Spleen (tissue), 11 donors: ENCODE data around the gene NOL11. TPM values are rescaled to one million over a fixed set of nuclear protein-coding genes. Genes with fewer than 3 reads are reported as not detected.

Experiments
- DNase-seq: peaks from one replicate; pipeline ENCODE4 v3.0.0-alpha.2; 2020
- H3K27ac ChIP-seq, 8 donors: fragments of 200-600 bp; sonication (generic) in 7 of 8; 1 replicate in 4 of 8; 2 replicates in 4 of 8; pipeline versions ENCODE4 v1.5.0 to v1.8.0; 2016 to 2021; ENCODE audit warnings: inconsistent platforms in 4 of 8, mild to moderate bottlenecking in 4 of 8, moderate library complexity in 1 of 8
- H3K27me3 ChIP-seq, 7 donors: fragments of 200-600 bp; sonication (generic) in 6 of 7; replicated peaks in 1 of 7; 1 replicate in 4 of 7; 2 replicates in 3 of 7; pipeline versions ENCODE4 v1.5.0 to v1.8.0; 2016 to 2021; ENCODE audit warnings: inconsistent platforms in 3 of 7, mild to moderate bottlenecking in 1 of 7
- H3K36me3 ChIP-seq, 6 donors: fragments of 200-600 bp; sonication (generic) in 5 of 6; 1 replicate in 4 of 6; 2 replicates in 2 of 6; pipeline versions ENCODE4 v1.5.0 to v1.8.0; 2016 to 2021; ENCODE audit warnings: inconsistent platforms in 2 of 6
- H3K4me1 ChIP-seq, 6 donors: fragments of 200-600 bp; sonication (generic) in 5 of 6; 1 replicate in 3 of 6; 2 replicates in 3 of 6; pipeline versions ENCODE4 v1.5.0 to v1.8.0; 2016 to 2021; ENCODE audit warnings: inconsistent platforms in 3 of 6
- H3K4me3 ChIP-seq, 8 donors: fragments of 200-600 bp; sonication (generic) in 7 of 8; 1 replicate in 4 of 8; 2 replicates in 4 of 8; pipeline versions ENCODE4 v1.5.0 to v1.8.0; 2016 to 2021; ENCODE audit warnings: inconsistent platforms in 4 of 8, mild to moderate bottlenecking in 4 of 8, moderate library complexity in 2 of 8
- H3K9me3 ChIP-seq, 8 donors: fragments of 200-600 bp; sonication (generic) in 7 of 8; 1 replicate in 4 of 8; 2 replicates in 4 of 8; pipeline versions ENCODE4 v1.5.0 to v1.8.0; 2016 to 2021; ENCODE audit warnings: inconsistent platforms in 4 of 8
- CTCF ChIP-seq, 11 experiments: fragments of 200-600 bp in 7 of 11; fragments of 450-650 bp in 4 of 11; sonication (generic) in 4 of 11; IDR thresholded peaks in 8 of 11; conservative IDR thresholded peaks in 3 of 11; 1 replicate in 7 of 11; 2 replicates in 4 of 11; pipeline versions ENCODE4 v1.4.0 to v1.8.0; 2016 to 2021; ENCODE audit warnings: antibody characterized with exemption in 11 of 11, inconsistent platforms in 4 of 11, mild to moderate bottlenecking in 1 of 11
- POLR2A ChIP-seq, 3 donors: fragments of 450-650 bp; IDR thresholded peaks; one replicate each; pipeline ENCODE4 v1.5.1; 2017; ENCODE audit warnings: antibody characterized with exemption in 3 of 3, mild to moderate bottlenecking in 1 of 3
- POLR2AphosphoS5 ChIP-seq, 3 donors: sonication (generic); formaldehyde crosslinking; IDR thresholded peaks; one replicate each; pipeline ENCODE4 v1.5.1; 2017; ENCODE audit warnings: antibody characterized with exemption in 3 of 3
- WGBS, 5 donors: extraction: QIAGEN DNeasy Blood & Tissue Kit in 3 of 5; methylation state at CpG; one replicate each; pipeline versions ENCODE4 v1.1.5 to v1.1.7; 2013 to 2018; 5-methylcytosine and 5-hydroxymethylcytosine counted together
- intact Hi-C: fragments of 100-400 bp; cut with DNase I; formaldehyde crosslinking; loops from one replicate; pipeline ENCODE4 v1.15.0; 2023; ENCODE audit warnings: low total_unique reads
- polyA plus RNA-seq, 3 donors: library from polyadenylated mRNA; stranded (reverse); fragments of 200-250 nt; gene quantifications; one replicate each; pipeline ENCODE4 v1.2.1, GENCODE V29; 2013
- total RNA-seq, 7 donors: library from RNA; depleted of rRNA in 3 of 7; stranded (reverse); fragments of >200 nt in 3 of 7; fragmentation: NEBNext Ultra II Directional in 4 of 7; extraction: Animal tissue kit (Norgen Biotek cat#: 25700) in 4 of 7; gene quantifications; one replicate each; pipeline versions ENCODE4 v1.1.0 to v1.2.1, GENCODE V29; 2016 to 2021
- donor health status: healthy with polysubstance abuse.
- donor health status: DM: no; HTN: no; CAD: no; lungs with moderate emphysema.
- donor health status: DM: no; HTN: no; CAD: no.
- donor health status: Bipolar disorder and iron deficiency.
- donor health status: healthy.
- donor health status: DM: no; HTN: no; CAD: no.
- donor health status: DM: yes; HTN: yes; CAD: no.

The NOL11 gene
- total and polyA plus RNA-seq, 10 donors = 30.7 to 49.7 (median 42.0) TPM

- 72 to 87% (median 80%) methylated on average over 4 of the region's 4 CpGs for WGBS, 5 donors
- no peak overlapping the region for H3K27ac ChIP-seq
- no peak for DNase-seq
- H3K9me3 ChIP-seq = no peaks in the 10 kb centered on the region
- H3K4me1 ChIP-seq = peaks cover 0 to 7% (median 0%) of the 10 kb centered on the region in 6 donors
- peaks cover 0 to 61% (median 2%) of the 10 kb centered on the region in 6 donors for H3K36me3 ChIP-seq
- no peak for TF ChIP-seq CTCF (IDR thresholded peaks at IDR 0.05 in 8 of 11, conservative IDR thresholded peaks at IDR 0.05 in 3 of 11)
- TF ChIP-seq POLR2A (IDR thresholded peaks at IDR 0.05) = no peak
- TF ChIP-seq POLR2AphosphoS5 (IDR thresholded peaks at IDR 0.05) = no peak
- H3K4me3 ChIP-seq = no peak overlapping the region
- H3K27me3 ChIP-seq = no peaks in the 10 kb centered on the region
- intact Hi-C loops = no loop called here
Measured at GRCh38 chr17:67675481-67675880, 42.3 kb upstream of the NOL11 start.

GRCh38 chr17:67676305-67676704 is 41.4 kb upstream of the NOL11 start:
- intact Hi-C loops = no loop called here
- 49 to 78% (median 59%) methylated on average over 4 of the region's 4 CpGs for WGBS, 5 donors
- no peak overlapping the region for H3K27ac ChIP-seq

GRCh38 chr17:67678414-67678813 is 39.3 kb upstream of the NOL11 start:
- 91 to 100% (median 97%) methylated on average over 2 of the region's 2 CpGs for WGBS, 5 donors
- H3K36me3 ChIP-seq = peaks cover 0 to 35% (median 2%) of the 10 kb centered on the region in 6 donors
- H3K4me1 ChIP-seq = peaks cover 0 to 16% (median 0%) of the 10 kb centered on the region in 6 donors
- intact Hi-C loops = no loop called here
- TF ChIP-seq CTCF (IDR thresholded peaks at IDR 0.05 in 8 of 11, conservative IDR thresholded peaks at IDR 0.05 in 3 of 11) = no peak
- no peak for TF ChIP-seq POLR2A (IDR thresholded peaks at IDR 0.05)
- TF ChIP-seq POLR2AphosphoS5 (IDR thresholded peaks at IDR 0.05) = no peak
- no peak overlapping the region for H3K4me3 ChIP-seq
- no peaks in the 10 kb centered on the region for H3K27me3 ChIP-seq
- H3K9me3 ChIP-seq = no peaks in the 10 kb centered on the region
- H3K27ac ChIP-seq = no peak overlapping the region
- DNase-seq = no peak

More at GRCh38 chr17:67676305-67676704, 41.4 kb upstream of the NOL11 start:
- Histone ChIP-seq H3K9me3 (no peaks in the 10 kb centered on the region), H3K4me1 (peaks cover 0 to 15% (median 0%) of the 10 kb centered on the region in 6 donors), H3K36me3 (peaks cover 0 to 52% (median 2%) of the 10 kb centered on the region in 6 donors), H3K27me3 (no peaks in the 10 kb centered on the region), H3K4me3 (no peak overlapping the region)
- no peak for DNase-seq
- no peak for TF ChIP-seq POLR2A (IDR thresholded peaks at IDR 0.05)

GRCh38 chr17:67679225-67679624 is 38.5 kb upstream of the NOL11 start:
- WGBS, 5 donors = 92 to 98% (median 98%) methylated on average over 2 of the region's 2 CpGs
- Histone ChIP-seq H3K27ac (peak overlapping the region in 3 of 8 donors; percentile 5 to 30 (median 7)), H3K27me3 (no peaks in the 10 kb centered on the region), H3K36me3 (peaks cover 0 to 34% (median 2%) of the 10 kb centered on the region in 6 donors), H3K9me3 (no peaks in the 10 kb centered on the region), H3K4me3 (no peak overlapping the region), H3K4me1 (peaks cover 0 to 16% (median 0%) of the 10 kb centered on the region in 6 donors)
- TF ChIP-seq CTCF (IDR thresholded peaks at IDR 0.05 in 8 of 11, conservative IDR thresholded peaks at IDR 0.05 in 3 of 11) (no peak), POLR2AphosphoS5 (IDR thresholded peaks at IDR 0.05) (no peak), POLR2A (IDR thresholded peaks at IDR 0.05) (no peak)
- no peak for DNase-seq
- intact Hi-C loops = no loop called here
